HEK293 (cell line): ENCODE results near the gene AGAP1.

Experiments used
- CTCF ChIA-PET: fragments of 350-600 bp; formaldehyde crosslinking; extraction: SDS; loops from one replicate; lab custom pipeline; 2021; ENCODE audit warnings: antibody characterized with exemption; lab: Yijun Ruan, JAX
- POLR2A ChIA-PET: fragments of 300-600 bp; formaldehyde crosslinking; extraction: SDS; loops from one replicate; lab custom pipeline; 2020; ENCODE audit warnings: antibody characterized with exemption, inconsistent platforms; lab: Yijun Ruan, JAX
- H3K27ac ChIP-seq: fragments of 200-500 bp; sonication (Bioruptor generic); 2 replicates; pipeline ENCODE4 v1.5.1; 2014; ENCODE audit warnings: low read depth, low read length, control low read depth, inconsistent platforms; ENCODE audit errors: extremely low read depth
- H3K36me3 ChIP-seq, 2 experiments: fragments of 200-500 bp in 1 of 2; sonication (Bioruptor generic) in 1 of 2; 1 replicate in 1 of 2; 2 replicates in 1 of 2; pipeline ENCODE4 v1.5.1; 2014 to 2017; ENCODE audit warnings: inconsistent platforms in 2 of 2, low read length in 2 of 2; ENCODE audit not compliant: control insufficient read depth in 2 of 2, insufficient read depth in 1 of 2
- H3K4me1 ChIP-seq: fragments of 200-500 bp; sonication (Bioruptor generic); 2 replicates; pipeline ENCODE4 v1.5.1; 2014; ENCODE audit warnings: mild to moderate bottlenecking, low read length, inconsistent platforms; ENCODE audit not compliant: control insufficient read depth, insufficient read depth
- H3K4me3 ChIP-seq: 2 replicates; pipeline ENCODE4 v1.5.1; 2011; ENCODE audit warnings: low read depth, mild to moderate bottlenecking, control low read depth, low read length, moderate library complexity
- H3K9me3 ChIP-seq: fragments of 200-500 bp; sonication (Bioruptor generic); 2 replicates; pipeline ENCODE4 v1.5.1; 2014; ENCODE audit warnings: low read depth, low read length, inconsistent platforms; ENCODE audit not compliant: control insufficient read depth, insufficient read depth
- BCL11A ChIP-seq: fragments of 450-650 bp; formaldehyde crosslinking; IDR thresholded peaks from 2 replicates; pipeline ENCODE4 v1.5.1; 2016; ENCODE audit warnings: low read depth, missing biosample characterization, missing genetic modification characterization
- HOXC10 ChIP-seq: sonication (generic); formaldehyde crosslinking; IDR thresholded peaks from 2 replicates; pipeline ENCODE4 v1.8.1; 2023; ENCODE audit warnings: mild to moderate bottlenecking, missing genetic modification reagents
- KLF9 ChIP-seq: fragments of 450-650 bp; formaldehyde crosslinking; IDR thresholded peaks from 2 replicates; pipeline ENCODE4 v1.5.1; 2016; ENCODE audit warnings: missing biosample characterization, missing genetic modification characterization, low read depth
- SCRT2 ChIP-seq: fragments of 450-650 bp; formaldehyde crosslinking; IDR thresholded peaks from 2 replicates; pipeline ENCODE4 v1.5.1; 2016; ENCODE audit warnings: missing biosample characterization, missing genetic modification characterization
- ZBTB8A ChIP-seq: fragments of 450-650 bp; formaldehyde crosslinking; IDR thresholded peaks from 2 replicates; pipeline ENCODE4 v1.5.1; 2016; ENCODE audit warnings: missing biosample characterization, missing genetic modification characterization
- ZFP69B ChIP-seq: fragments of 450-650 bp; formaldehyde crosslinking; IDR thresholded peaks from 2 replicates; pipeline ENCODE4 v1.5.1; 2016; ENCODE audit warnings: missing biosample characterization, missing genetic modification characterization
- ZNF133 ChIP-seq: fragments of 450-650 bp; formaldehyde crosslinking; IDR thresholded peaks from 2 replicates; pipeline ENCODE4 v1.5.1; 2016; ENCODE audit warnings: missing biosample characterization, missing genetic modification characterization
- ZNF155 ChIP-seq: fragments of 450-650 bp; formaldehyde crosslinking; IDR thresholded peaks from 2 replicates; pipeline ENCODE4 v1.5.1; 2016; ENCODE audit warnings: missing biosample characterization, missing genetic modification characterization
- ZNF239 ChIP-seq: fragments of 450-650 bp; formaldehyde crosslinking; IDR thresholded peaks from 2 replicates; pipeline ENCODE4 v1.5.1; 2016; ENCODE audit warnings: missing biosample characterization, missing genetic modification characterization
- ZNF266 ChIP-seq: fragments of 450-650 bp; formaldehyde crosslinking; IDR thresholded peaks from 2 replicates; pipeline ENCODE4 v1.5.1; 2016; ENCODE audit warnings: missing biosample characterization, missing genetic modification characterization, low read depth
- ZXDB ChIP-seq: fragments of 450-650 bp; formaldehyde crosslinking; IDR thresholded peaks from 2 replicates; pipeline ENCODE4 v1.5.1; 2016; ENCODE audit warnings: missing biosample characterization, missing genetic modification characterization
- TF ChIP-seq, protein P1 (sequence below): fragments of 450-650 bp; formaldehyde crosslinking; IDR thresholded peaks from 2 replicates; pipeline ENCODE4 v1.5.1; 2016; ENCODE audit warnings: missing biosample characterization, missing genetic modification characterization
- TF ChIP-seq, protein P2 (sequence below): fragments of 450-650 bp; formaldehyde crosslinking; IDR thresholded peaks from 2 replicates; pipeline ENCODE4 v1.5.1; 2016; ENCODE audit warnings: missing biosample characterization, missing genetic modification characterization
- TF ChIP-seq, protein P3 (sequence below): fragments of 450-650 bp; formaldehyde crosslinking; IDR thresholded peaks from 2 replicates; pipeline ENCODE4 v1.5.1; 2016; ENCODE audit warnings: missing biosample characterization, missing genetic modification characterization
- TF ChIP-seq, protein P4 (sequence below): fragments of 450-650 bp; IDR thresholded peaks from 2 replicates; pipeline ENCODE4 v1.5.1; 2018; ENCODE audit warnings: missing biosample characterization, mild to moderate bottlenecking, missing genetic modification characterization
- TF ChIP-seq, protein P5 (sequence below): fragments of 450-650 bp; formaldehyde crosslinking; optimal IDR thresholded peaks from 2 replicates; pipeline ENCODE3; 2016; ENCODE audit warnings: missing biosample characterization, mild to moderate bottlenecking, missing genetic modification characterization

The AGAP1 gene

DNA sequence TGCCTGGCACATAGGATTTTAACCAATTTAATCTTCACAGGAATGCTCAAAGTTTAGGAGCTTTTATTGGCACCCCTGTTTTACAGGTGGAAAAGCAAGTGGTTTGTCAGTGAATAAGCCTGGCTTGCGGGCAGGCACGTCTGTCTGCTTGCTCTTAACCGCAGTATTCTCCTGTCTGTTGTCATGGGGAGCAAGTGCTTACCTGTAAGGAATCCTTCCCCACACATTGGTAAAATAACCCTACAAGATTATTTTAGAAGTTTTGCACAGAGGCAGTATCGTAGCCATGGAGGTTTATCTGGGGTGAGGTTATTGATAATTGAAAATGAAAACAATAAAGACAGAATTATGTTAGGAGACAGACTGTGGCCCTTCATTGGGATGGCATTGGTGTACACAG lies 174.9 kb downstream of the AGAP1 start:
- Histone ChIP-seq H3K27ac (no peak overlapping the region), H3K4me3 (no peak overlapping the region), H3K36me3 (no peaks in the 10 kb centered on the region), H3K9me3 (no peaks in the 10 kb centered on the region), H3K4me1 (peaks cover 3% of the 10 kb centered on the region; the same call in 1 of the 2 replicates)
- TF ChIP-seq ZNF133 (tag by site-specific recombination), result no peak
- no peak for TF ChIP-seq ZNF266
- TF ChIP-seq BCL11A, result no peak
- no peak for TF ChIP-seq ZNF239 (tag by site-specific recombination)
- no peak for TF ChIP-seq ZXDB (tag by site-specific recombination)
- no peak for TF ChIP-seq ZNF155 (tag by site-specific recombination)
- TF ChIP-seq, protein P1, sequence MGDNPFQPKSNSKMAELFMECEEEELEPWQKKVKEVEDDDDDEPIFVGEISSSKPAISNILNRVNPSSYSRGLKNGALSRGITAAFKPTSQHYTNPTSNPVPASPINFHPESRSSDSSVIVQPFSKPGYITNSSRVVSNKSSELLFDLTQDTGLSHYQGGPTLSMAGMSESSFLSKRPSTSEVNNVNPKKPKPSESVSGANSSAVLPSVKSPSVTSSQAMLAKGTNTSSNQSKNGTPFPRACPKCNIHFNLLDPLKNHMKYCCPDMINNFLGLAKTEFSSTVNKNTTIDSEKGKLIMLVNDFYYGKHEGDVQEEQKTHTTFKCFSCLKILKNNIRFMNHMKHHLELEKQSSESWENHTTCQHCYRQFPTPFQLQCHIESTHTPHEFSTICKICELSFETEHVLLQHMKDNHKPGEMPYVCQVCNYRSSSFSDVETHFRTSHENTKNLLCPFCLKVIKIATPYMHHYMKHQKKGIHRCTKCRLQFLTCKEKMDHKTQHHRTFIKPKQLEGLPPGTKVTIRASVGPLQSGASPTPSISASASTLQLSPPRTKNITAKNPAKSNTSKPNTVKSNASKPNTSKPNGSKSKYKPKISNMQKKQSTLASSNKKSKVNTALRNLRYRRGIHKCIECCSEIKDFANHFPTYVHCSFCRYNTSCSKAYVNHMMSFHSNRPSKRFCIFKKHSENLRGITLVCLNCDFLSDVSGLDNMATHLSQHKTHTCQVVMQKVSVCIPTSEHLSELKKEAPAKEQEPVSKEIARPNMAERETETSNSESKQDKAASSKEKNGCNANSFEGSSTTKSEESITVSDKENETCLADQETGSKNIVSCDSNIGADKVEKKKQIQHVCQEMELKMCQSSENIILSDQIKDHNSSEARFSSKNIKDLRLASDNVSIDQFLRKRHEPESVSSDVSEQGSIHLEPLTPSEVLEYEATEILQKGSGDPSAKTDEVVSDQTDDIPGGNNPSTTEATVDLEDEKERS, result no peak
- POLR2A ChIA-PET, result no interaction called here
- CTCF ChIA-PET, result no interaction called here

DNA sequence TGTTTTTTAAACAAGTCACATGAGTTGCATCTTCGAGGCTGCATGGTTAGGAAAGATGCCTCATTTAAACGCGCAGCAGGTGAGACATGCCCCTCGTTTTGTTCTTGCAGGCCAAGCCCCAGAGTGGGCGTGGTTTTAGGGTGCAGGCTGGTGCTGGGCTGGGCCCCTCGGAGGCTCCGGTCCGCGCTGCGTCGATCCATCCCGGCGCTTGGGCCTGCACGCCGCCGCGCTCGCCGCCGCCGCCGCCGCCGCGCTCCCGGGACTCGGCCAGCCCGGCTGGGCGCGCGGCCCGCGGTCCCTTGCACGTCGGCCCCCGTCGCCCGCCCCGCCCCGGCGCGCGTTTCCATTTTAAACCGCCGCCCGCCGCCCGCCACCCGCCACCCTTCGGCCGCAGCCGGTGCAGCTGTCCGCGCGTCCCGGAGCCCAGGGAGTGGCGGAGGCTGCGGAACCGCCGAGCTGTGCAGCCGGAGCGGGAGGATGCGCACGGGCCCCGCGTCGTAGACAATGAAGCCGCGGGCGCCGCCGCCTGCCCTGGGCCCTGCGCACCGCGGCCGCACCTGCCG lies 175.5 kb downstream of the AGAP1 start:
- TF ChIP-seq SCRT2 (tag by site-specific recombination) (peak; percentile 55), ZNF155 (tag by site-specific recombination) (no peak), ZFP69B (tag by site-specific recombination) (0 out of 2 replicates have a peak, but pooled peaks have one; percentile 19), ZBTB8A (tag by site-specific recombination) (peak; percentile 48), KLF9 (tag by site-specific recombination) (peak; percentile 84), HOXC10 (0 out of 2 replicates have a peak, but pooled peaks have one; percentile 11)
- TF ChIP-seq, protein P2, sequence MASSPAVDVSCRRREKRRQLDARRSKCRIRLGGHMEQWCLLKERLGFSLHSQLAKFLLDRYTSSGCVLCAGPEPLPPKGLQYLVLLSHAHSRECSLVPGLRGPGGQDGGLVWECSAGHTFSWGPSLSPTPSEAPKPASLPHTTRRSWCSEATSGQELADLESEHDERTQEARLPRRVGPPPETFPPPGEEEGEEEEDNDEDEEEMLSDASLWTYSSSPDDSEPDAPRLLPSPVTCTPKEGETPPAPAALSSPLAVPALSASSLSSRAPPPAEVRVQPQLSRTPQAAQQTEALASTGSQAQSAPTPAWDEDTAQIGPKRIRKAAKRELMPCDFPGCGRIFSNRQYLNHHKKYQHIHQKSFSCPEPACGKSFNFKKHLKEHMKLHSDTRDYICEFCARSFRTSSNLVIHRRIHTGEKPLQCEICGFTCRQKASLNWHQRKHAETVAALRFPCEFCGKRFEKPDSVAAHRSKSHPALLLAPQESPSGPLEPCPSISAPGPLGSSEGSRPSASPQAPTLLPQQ (tag by site-specific recombination), result peak; percentile 55; the same call in 1 of the 2 replicates
- TF ChIP-seq, protein P3, sequence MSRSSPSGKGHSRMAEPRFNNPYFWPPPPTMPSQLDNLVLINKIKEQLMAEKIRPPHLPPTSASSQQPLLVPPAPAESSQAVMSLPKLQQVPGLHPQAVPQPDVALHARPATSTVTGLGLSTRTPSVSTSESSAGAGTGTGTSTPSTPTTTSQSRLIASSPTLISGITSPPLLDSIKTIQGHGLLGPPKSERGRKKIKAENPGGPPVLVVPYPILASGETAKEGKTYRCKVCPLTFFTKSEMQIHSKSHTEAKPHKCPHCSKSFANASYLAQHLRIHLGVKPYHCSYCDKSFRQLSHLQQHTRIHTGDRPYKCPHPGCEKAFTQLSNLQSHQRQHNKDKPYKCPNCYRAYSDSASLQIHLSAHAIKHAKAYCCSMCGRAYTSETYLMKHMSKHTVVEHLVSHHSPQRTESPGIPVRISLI, result no peak
- TF ChIP-seq, protein P4, sequence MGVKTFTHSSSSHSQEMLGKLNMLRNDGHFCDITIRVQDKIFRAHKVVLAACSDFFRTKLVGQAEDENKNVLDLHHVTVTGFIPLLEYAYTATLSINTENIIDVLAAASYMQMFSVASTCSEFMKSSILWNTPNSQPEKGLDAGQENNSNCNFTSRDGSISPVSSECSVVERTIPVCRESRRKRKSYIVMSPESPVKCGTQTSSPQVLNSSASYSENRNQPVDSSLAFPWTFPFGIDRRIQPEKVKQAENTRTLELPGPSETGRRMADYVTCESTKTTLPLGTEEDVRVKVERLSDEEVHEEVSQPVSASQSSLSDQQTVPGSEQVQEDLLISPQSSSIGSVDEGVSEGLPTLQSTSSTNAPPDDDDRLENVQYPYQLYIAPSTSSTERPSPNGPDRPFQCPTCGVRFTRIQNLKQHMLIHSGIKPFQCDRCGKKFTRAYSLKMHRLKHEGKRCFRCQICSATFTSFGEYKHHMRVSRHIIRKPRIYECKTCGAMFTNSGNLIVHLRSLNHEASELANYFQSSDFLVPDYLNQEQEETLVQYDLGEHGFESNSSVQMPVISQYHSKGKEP (tag by site-specific recombination), result 0 out of 2 replicates have a peak, but pooled peaks have one; percentile 44
- TF ChIP-seq, protein P5, sequence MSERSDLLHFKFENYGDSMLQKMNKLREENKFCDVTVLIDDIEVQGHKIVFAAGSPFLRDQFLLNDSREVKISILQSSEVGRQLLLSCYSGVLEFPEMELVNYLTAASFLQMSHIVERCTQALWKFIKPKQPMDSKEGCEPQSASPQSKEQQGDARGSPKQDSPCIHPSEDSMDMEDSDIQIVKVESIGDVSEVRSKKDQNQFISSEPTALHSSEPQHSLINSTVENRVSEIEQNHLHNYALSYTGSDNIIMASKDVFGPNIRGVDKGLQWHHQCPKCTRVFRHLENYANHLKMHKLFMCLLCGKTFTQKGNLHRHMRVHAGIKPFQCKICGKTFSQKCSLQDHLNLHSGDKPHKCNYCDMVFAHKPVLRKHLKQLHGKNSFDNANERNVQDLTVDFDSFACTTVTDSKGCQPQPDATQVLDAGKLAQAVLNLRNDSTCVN (tag by site-specific recombination), result no peak
- ChIA-PET POLR2A (no interaction called here), CTCF (interaction anchor here (1.1 to 2.4 kb wide), 2 partner anchors 26 to 74 kb away, joined by 3 to 17 read pairs; no protein-coding TSS in a partner anchor)
- Histone ChIP-seq H3K9me3 (no peaks in the 10 kb centered on the region), H3K4me1 (peaks cover 3% of the 10 kb centered on the region; the same call in 1 of the 2 replicates), H3K4me3 (peak overlapping the region; percentile 59), H3K36me3 (no peaks in the 10 kb centered on the region), H3K27ac (no peak overlapping the region; the same call in 1 of the 2 replicates)
